Vagina (tissue), 2 donors: ENCODE results near the gene ZNF428.

ENCODE experiments used
- POLR2A ChIP-seq, 2 donors: fragments of 450-650 bp; IDR thresholded peaks; one replicate each; pipeline ENCODE4 v1.6.1; 2017; ENCODE audit warnings: antibody characterized with exemption in 2 of 2, mild to moderate bottlenecking in 2 of 2, moderate library complexity in 2 of 2
- POLR2AphosphoS5 ChIP-seq, 2 donors: sonication (generic); formaldehyde crosslinking; IDR thresholded peaks; one replicate each; pipeline ENCODE4 v1.9.0; 2017; ENCODE audit warnings: antibody characterized with exemption in 2 of 2, mild to moderate bottlenecking in 2 of 2, low read depth in 1 of 2; ENCODE audit not compliant: insufficient read depth in 1 of 2
- TF ChIP-seq, protein P1 (sequence below), 3 experiments: fragments of 450-650 bp in 2 of 3; fragments of 200-600 bp in 1 of 3; sonication (generic) in 1 of 3; IDR thresholded peaks; one replicate each; pipeline ENCODE4 v1.5.1; 2017 to 2019; ENCODE audit warnings: antibody characterized with exemption in 3 of 3, mild to moderate bottlenecking in 2 of 3, moderate library complexity in 2 of 3

DNA sequence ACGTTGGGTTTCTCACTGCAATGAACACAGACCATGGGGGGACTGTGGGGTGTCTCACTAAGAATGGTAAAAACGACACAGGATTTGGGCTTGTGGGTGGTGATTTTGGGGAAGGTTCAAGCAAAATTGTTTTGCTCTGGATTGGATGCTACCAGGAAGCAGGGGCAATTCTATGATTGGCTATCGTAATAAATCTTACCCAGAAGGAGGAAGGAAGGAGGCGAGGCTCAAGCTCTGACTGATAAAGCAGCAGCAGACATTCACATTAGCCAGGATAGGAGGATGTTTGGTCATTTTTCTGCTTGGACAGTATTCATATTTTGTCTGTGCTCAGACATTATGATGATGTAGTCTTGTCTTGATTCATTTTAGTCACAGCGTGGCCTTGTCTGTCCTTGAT is 21.6 kb downstream of the ZNF428 start:
- TF ChIP-seq, protein P1, sequence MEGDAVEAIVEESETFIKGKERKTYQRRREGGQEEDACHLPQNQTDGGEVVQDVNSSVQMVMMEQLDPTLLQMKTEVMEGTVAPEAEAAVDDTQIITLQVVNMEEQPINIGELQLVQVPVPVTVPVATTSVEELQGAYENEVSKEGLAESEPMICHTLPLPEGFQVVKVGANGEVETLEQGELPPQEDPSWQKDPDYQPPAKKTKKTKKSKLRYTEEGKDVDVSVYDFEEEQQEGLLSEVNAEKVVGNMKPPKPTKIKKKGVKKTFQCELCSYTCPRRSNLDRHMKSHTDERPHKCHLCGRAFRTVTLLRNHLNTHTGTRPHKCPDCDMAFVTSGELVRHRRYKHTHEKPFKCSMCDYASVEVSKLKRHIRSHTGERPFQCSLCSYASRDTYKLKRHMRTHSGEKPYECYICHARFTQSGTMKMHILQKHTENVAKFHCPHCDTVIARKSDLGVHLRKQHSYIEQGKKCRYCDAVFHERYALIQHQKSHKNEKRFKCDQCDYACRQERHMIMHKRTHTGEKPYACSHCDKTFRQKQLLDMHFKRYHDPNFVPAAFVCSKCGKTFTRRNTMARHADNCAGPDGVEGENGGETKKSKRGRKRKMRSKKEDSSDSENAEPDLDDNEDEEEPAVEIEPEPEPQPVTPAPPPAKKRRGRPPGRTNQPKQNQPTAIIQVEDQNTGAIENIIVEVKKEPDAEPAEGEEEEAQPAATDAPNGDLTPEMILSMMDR (IDR thresholded peaks at IDR 0.05): no peak
- TF ChIP-seq POLR2A (IDR thresholded peaks at IDR 0.05) (no peak), POLR2AphosphoS5 (IDR thresholded peaks at IDR 0.05; ENCODE audit: insufficient read depth in 1 of 2, low read depth in 1 of 2) (no peak)
